Activated naive CD4-positive, alpha-beta T cell treated with anti-CD3 and anti-CD28 coated beads, Interleukin-2, amount 10 ng/mL, durations not matched to agents 7 days and 5 days (primary cell): ENCODE measurements around the gene ASNS.
A peak's percentile ranks its signal among the peaks of the same experiment; 100 is the strongest.
"Not testable (repeated sequence)": the region's sequence is repeated elsewhere in the genome, so short reads cannot be mapped to it uniquely, and the experiment has no call there.

Source experiments
- CTCF ChIA-PET: fragments of 350-600 bp; sonication (Branson Sonifier 250); formaldehyde crosslinking; loops from one replicate; lab custom pipeline; 2021; ENCODE audit warnings: antibody characterized with exemption; lab: Charles Lee
- DNase-seq: peaks from one replicate; pipeline ENCODE4 v3.0.0-alpha.2; 2020
- H3K27ac Mint-ChIP-seq: one replicate; pipeline ENCODE4 v1.8.0; 2021; ENCODE audit warnings: mild to moderate bottlenecking, moderate library complexity, mixed read lengths
- H3K27me3 Mint-ChIP-seq: one replicate; pipeline ENCODE4 v1.8.0; 2021; ENCODE audit warnings: mild to moderate bottlenecking, mixed read lengths
- H3K36me3 Mint-ChIP-seq: one replicate; pipeline ENCODE4 v1.8.0; 2021; ENCODE audit warnings: mixed read lengths
- H3K4me1 Mint-ChIP-seq: one replicate; pipeline ENCODE4 v1.8.0; 2021; ENCODE audit warnings: mixed read lengths
- H3K4me3 Mint-ChIP-seq: one replicate; pipeline ENCODE4 v1.8.0; 2021; ENCODE audit warnings: mild to moderate bottlenecking, moderate library complexity, mixed read lengths
- H3K9me3 Mint-ChIP-seq: one replicate; pipeline ENCODE4 v1.8.0; 2021; ENCODE audit warnings: mixed read lengths

ASNS gene

GRCh38 chr7:97858221-97858620, 14.0 kb downstream of the ASNS start:
- H3K27me3 Mint-ChIP-seq, result no peaks in the 10 kb centered on the region
- H3K4me1 Mint-ChIP-seq, result peaks cover under 1% of the 10 kb centered on the region
- H3K36me3 Mint-ChIP-seq, result peaks cover 45% of the 10 kb centered on the region
- no peaks in the 10 kb centered on the region for H3K9me3 Mint-ChIP-seq
- CTCF ChIA-PET, result no interaction called here
- H3K4me3 Mint-ChIP-seq, result no peak overlapping the region
- H3K27ac Mint-ChIP-seq, result no peak overlapping the region
- no peak for DNase-seq

DNA sequence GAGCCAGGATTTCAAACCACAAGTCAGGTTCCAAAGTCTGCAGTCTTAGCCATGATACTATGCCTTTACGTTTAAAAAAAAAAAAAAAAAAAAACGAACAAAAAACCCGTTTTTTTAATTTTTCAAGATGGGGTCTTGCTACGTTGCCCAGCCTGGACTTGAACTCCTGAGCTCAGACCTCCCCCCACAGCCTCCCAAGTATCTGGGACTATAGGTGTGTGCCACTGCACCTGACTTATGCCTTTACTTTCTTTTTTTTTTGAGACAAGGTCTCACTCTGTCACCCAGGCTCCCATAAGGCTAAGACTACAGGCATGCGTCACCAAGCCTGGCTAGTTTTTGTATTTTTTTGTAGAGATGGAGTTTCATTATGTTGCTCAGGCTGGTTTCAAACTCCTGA, 14.7 kb downstream of the ASNS start:
- DNase-seq, result no peak
- no peaks in the 10 kb centered on the region for H3K9me3 Mint-ChIP-seq
- no peaks in the 10 kb centered on the region for H3K4me1 Mint-ChIP-seq
- CTCF ChIA-PET, result no interaction called here
- no peak overlapping the region for H3K27ac Mint-ChIP-seq
- H3K36me3 Mint-ChIP-seq, result peaks cover 52% of the 10 kb centered on the region
- H3K27me3 Mint-ChIP-seq, result no peaks in the 10 kb centered on the region
- no peak overlapping the region for H3K4me3 Mint-ChIP-seq

DNA sequence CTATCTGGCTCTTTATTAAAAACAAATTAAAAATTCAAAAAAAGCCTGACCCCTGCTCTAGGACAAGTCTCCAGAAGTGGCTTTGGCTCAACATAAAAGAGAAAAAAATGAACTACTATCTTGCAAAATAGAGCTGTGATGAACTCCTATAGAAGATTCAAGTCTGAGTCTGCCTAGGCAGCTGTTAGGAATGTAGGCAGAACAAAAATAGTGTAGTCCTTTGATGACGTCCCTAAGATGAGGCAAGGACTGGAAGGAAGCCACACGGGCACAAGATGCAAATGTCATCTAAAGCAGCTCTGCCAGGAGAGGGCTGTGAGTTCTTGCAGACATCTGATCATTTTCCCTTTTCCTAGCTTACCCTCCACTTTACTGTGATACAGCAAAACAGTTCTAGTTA, 20.5 kb downstream of the ASNS start:
- no peaks in the 10 kb centered on the region for H3K4me1 Mint-ChIP-seq
- H3K27ac Mint-ChIP-seq, result no peak overlapping the region
- DNase-seq, result no peak
- H3K36me3 Mint-ChIP-seq, result peaks cover 42% of the 10 kb centered on the region
- CTCF ChIA-PET, result no interaction called here
- H3K4me3 Mint-ChIP-seq, result no peak overlapping the region
- H3K9me3 Mint-ChIP-seq, result no peaks in the 10 kb centered on the region
- H3K27me3 Mint-ChIP-seq, result no peaks in the 10 kb centered on the region

GRCh38 chr7:97850262-97851031, 21.8 kb downstream of the ASNS start:
- peaks cover 35% of the 10 kb centered on the region for H3K36me3 Mint-ChIP-seq
- H3K27ac Mint-ChIP-seq, H3K4me3 Mint-ChIP-seq, H3K4me1 Mint-ChIP-seq, H3K9me3 Mint-ChIP-seq, DNase-seq, CTCF ChIA-PET, H3K27me3 Mint-ChIP-seq: not testable (repeated sequence)

- Mint-ChIP-seq H3K27me3 (no peaks in the 10 kb centered on the region), H3K36me3 (peaks cover 19% of the 10 kb centered on the region), H3K4me3 (no peak overlapping the region), H3K4me1 (no peaks in the 10 kb centered on the region), H3K27ac (no peak overlapping the region), H3K9me3 (no peaks in the 10 kb centered on the region)
- no peak for DNase-seq
- CTCF ChIA-PET, result interaction anchor here (2.0 to 5.5 kb wide), 2 partner anchors 12 to 349 kb away, joined by 5 to 23 read pairs; no protein-coding TSS in a partner anchor
Measured at GRCh38 chr7:97847791-97848190, 24.4 kb downstream of the ASNS start.

DNA sequence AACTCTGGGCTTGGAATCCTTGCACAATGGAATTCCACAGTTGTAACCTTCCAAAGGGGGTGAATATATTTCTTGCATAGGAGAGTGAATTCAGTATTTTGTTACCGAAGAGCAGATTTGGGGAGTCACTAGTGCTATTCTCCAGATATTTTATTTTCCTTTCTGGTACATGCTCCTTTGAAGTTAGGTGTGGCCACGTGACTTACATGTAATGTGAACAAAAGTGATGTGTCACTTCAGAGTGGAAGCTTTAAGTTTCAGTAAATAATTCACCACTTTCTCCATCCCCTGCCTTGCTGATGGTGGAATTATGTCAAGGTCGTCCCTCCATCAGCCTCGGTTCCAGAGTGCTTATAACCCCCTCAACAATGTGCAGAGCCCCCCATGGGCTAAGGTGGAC, 25.3 kb downstream of the ASNS start:
- H3K27ac Mint-ChIP-seq, result no peak overlapping the region
- H3K4me1 Mint-ChIP-seq, result no peaks in the 10 kb centered on the region
- H3K36me3 Mint-ChIP-seq, result peaks cover 13% of the 10 kb centered on the region
- H3K27me3 Mint-ChIP-seq, result no peaks in the 10 kb centered on the region
- no peak overlapping the region for H3K4me3 Mint-ChIP-seq
- H3K9me3 Mint-ChIP-seq, result no peaks in the 10 kb centered on the region
- no peak for DNase-seq
- CTCF ChIA-PET, result interaction anchor here (5.5 kb wide), 1 partner anchor 11 kb away, joined by 23 read pairs; no protein-coding TSS in a partner anchor

DNA sequence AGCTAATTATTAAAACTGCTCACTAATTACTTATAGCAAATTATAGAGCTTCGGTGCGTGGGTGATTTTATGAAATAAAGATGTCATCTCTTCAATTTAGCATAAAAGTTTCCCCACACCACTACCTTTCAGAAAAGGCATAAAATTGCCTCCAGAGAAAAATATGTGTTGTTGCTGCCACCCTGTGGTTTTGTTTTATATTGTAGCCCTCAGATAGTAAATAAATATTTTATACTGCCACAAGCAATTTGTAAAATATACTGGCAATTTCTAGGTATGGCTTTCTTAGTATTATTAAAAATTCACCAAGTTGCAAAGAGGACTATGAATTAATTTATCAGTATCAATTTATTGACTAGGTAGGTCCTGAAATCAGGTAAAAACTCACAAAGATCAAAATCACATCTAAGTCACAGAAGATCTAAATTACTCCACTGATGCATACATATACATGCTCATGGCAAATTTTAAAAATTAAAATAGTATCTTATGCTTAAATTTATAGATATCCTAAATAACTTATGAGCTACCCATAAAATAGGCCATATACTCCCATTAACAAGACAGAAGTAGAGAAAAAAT, 26.5 kb downstream of the ASNS start:
- peaks cover 4% of the 10 kb centered on the region for H3K36me3 Mint-ChIP-seq
- H3K27ac Mint-ChIP-seq, result no peak overlapping the region
- H3K9me3 Mint-ChIP-seq, result no peaks in the 10 kb centered on the region
- no peaks in the 10 kb centered on the region for H3K4me1 Mint-ChIP-seq
- CTCF ChIA-PET, result interaction anchor here (0.8 to 5.5 kb wide), 5 partner anchors 10 to 1930 kb away, joined by 3 to 23 read pairs (median 4); no protein-coding TSS in a partner anchor
- no peak overlapping the region for H3K4me3 Mint-ChIP-seq
- peak; percentile 26 for DNase-seq
- no peaks in the 10 kb centered on the region for H3K27me3 Mint-ChIP-seq

DNA sequence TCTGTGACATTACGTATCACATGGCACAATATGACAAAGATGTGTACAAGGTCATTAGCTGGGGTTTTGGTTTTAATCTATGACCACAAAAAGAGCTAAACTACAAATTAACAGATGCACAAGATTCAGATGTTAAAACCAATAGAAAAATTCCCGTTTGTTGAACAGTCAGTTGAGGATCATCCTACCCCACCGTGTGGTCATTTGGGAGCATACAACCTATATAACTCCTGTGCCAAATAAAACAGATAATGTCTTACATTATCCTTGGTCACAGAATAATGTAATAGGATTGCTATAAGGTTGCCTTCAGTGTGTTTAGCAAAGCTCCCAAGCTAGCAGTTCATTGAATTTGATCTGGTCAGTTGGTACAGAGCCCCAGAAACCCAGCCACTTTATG, 28.2 kb downstream of the ASNS start:
- no peak overlapping the region for H3K27ac Mint-ChIP-seq
- no peaks in the 10 kb centered on the region for H3K36me3 Mint-ChIP-seq
- H3K4me1 Mint-ChIP-seq, result no peaks in the 10 kb centered on the region
- peaks cover 5% of the 10 kb centered on the region for H3K27me3 Mint-ChIP-seq
- no peaks in the 10 kb centered on the region for H3K9me3 Mint-ChIP-seq
- DNase-seq, result no peak
- CTCF ChIA-PET, result interaction anchor here (5.5 kb wide), 1 partner anchor 8 kb away, joined by 23 read pairs; no protein-coding TSS in a partner anchor
- no peak overlapping the region for H3K4me3 Mint-ChIP-seq

- no peak for DNase-seq
- Mint-ChIP-seq H3K9me3 (no peaks in the 10 kb centered on the region), H3K27ac (no peak overlapping the region), H3K27me3 (peaks cover 12% of the 10 kb centered on the region), H3K4me1 (no peaks in the 10 kb centered on the region), H3K4me3 (no peak overlapping the region), H3K36me3 (no peaks in the 10 kb centered on the region)
- CTCF ChIA-PET, result no interaction called here
Measured at GRCh38 chr7:97842772-97843345, 29.3 kb downstream of the ASNS start.

- Mint-ChIP-seq H3K4me1 (no peaks in the 10 kb centered on the region), H3K9me3 (no peaks in the 10 kb centered on the region), H3K4me3 (no peak overlapping the region), H3K27ac (no peak overlapping the region), H3K27me3 (peaks cover 18% of the 10 kb centered on the region), H3K36me3 (no peaks in the 10 kb centered on the region)
- CTCF ChIA-PET, result no interaction called here
- DNase-seq, result no peak
Measured at GRCh38 chr7:97842006-97842405, 30.2 kb downstream of the ASNS start.

DNA sequence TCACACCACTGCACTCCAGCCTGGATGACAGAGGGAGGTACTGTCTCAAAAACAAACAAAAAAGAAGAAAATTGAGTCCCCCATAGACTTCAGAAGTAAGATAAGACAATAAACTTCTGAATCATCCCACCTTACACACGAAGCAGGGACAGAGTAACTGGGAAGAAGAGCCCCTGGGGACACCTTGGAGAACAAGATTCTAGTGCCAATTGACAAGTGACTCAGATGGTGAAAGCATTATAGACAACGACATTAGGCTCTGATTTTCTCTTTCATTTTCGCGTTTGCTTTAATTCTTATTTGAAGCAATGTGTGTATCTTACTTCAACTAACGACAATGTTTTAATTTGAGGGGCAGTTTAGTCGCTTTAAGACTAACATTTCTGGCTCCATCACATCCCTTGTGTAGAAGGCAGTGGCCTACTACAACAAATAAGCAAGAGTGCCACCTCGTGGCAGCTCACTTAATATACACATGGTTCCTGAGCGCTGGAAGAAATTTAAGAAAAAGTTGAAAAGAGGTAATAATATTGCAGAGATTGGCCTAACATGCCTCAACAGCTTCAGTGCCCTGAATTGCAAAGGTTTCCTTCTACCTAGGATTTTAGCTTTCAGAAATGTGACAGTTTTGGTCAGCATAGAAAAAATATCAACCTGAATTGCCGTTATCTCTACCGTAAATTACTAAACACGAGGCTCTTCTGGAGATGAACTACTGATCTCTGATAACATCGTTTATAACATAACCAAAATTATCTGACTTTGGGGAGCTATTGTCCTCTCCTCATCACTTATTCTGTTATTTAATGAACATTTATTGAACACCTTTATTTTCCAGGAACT, 36.7 kb downstream of the ASNS start:
- Mint-ChIP-seq H3K27ac (no peak overlapping the region), H3K4me3 (no peak overlapping the region), H3K36me3 (no peaks in the 10 kb centered on the region), H3K4me1 (no peaks in the 10 kb centered on the region), H3K27me3 (peaks cover 26% of the 10 kb centered on the region), H3K9me3 (no peaks in the 10 kb centered on the region)
- CTCF ChIA-PET, result interaction anchor here (0.6 to 3.1 kb wide), 6 partner anchors 9 to 731 kb away, joined by 3 to 23 read pairs (median 5); no protein-coding TSS in a partner anchor
- peak; percentile 75 for DNase-seq

GRCh38 chr7:97819161-97819560, 53.0 kb downstream of the ASNS start:
- DNase-seq, result no peak
- Mint-ChIP-seq H3K4me3 (no peak overlapping the region), H3K9me3 (no peaks in the 10 kb centered on the region), H3K27me3 (no peaks in the 10 kb centered on the region), H3K27ac (no peak overlapping the region), H3K36me3 (no peaks in the 10 kb centered on the region), H3K4me1 (no peaks in the 10 kb centered on the region)
- CTCF ChIA-PET, result no interaction called here

DNA sequence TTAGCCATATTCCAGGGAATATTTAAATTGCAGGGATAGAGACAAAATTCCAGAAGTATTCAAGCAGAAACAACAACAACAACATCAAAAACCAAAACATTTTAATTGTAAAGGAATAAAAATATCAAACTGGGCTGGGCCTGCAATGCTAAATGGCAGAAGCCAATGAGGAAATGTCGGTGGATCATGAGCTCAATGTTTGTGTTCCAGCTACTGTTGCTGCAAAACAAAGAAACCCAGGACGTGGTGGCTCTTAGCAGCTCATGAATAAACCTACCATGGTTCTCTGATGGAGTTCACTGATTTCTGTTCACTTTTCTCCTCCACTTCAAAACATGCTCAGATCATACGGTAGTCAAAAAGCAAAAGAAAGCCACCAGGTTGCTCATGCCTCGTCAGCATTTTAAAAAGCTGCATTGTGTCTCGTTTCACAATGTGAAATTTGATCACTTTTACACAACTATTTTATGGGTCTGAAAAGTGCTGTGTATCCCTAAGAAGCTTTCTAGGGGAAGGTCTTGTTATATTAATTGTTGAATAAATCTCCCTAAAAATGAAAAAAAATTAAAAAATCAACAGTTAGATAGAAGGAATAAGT, 54.0 kb downstream of the ASNS start:
- CTCF ChIA-PET, result no interaction called here

More for the DNA sequence above, 54.0 kb downstream of the ASNS start:
- H3K36me3 Mint-ChIP-seq, result no peaks in the 10 kb centered on the region
- no peaks in the 10 kb centered on the region for H3K27me3 Mint-ChIP-seq
- H3K9me3 Mint-ChIP-seq, result no peaks in the 10 kb centered on the region
- no peak overlapping the region for H3K4me3 Mint-ChIP-seq
- DNase-seq, result no peak
- H3K4me1 Mint-ChIP-seq, result no peaks in the 10 kb centered on the region
- H3K27ac Mint-ChIP-seq, result no peak overlapping the region
